Activated T-helper 1 cell treated with anti-CD3 and anti-CD28 coated beads, Interleukin-12 subunit alpha, Interleukin-12 subunit beta, Interleukin-2, Interleukin-4 antibody, amounts not matched to agents 30 ng/mL and 10 ng/mL and 1 ng/mL, durations not matched to agents 14 hours and 24 hours and 36 hours (primary cell): ENCODE data around the gene SRGAP2C. TPM values are rescaled to one million over a fixed set of nuclear protein-coding genes. Genes with fewer than 3 reads are reported as not detected.
"Not testable (repeated sequence)": the region's sequence is repeated elsewhere in the genome, so short reads cannot be mapped to it uniquely, and the experiment has no call there.

Experiments
- DNase-seq: peaks from one replicate; pipeline ENCODE4 v3.0.0; 2021; ENCODE audit warnings: low spot score
- H3K27ac Mint-ChIP-seq: one replicate; pipeline ENCODE4 v1.8.0; 2021; ENCODE audit warnings: mild to moderate bottlenecking, mixed read lengths
- H3K27me3 Mint-ChIP-seq: one replicate; pipeline ENCODE4 v1.8.0; 2022; ENCODE audit warnings: mild to moderate bottlenecking, moderate library complexity, mixed read lengths; ENCODE audit not compliant: insufficient read depth
- H3K36me3 Mint-ChIP-seq: one replicate; pipeline ENCODE4 v1.8.0; 2021; ENCODE audit warnings: low read depth, mixed read lengths
- H3K4me1 Mint-ChIP-seq: one replicate; pipeline ENCODE4 v1.8.0; 2021; ENCODE audit warnings: low read depth, mixed read lengths
- H3K4me3 Mint-ChIP-seq: one replicate; pipeline ENCODE4 v1.8.0; 2021; ENCODE audit warnings: mild to moderate bottlenecking, moderate library complexity, mixed read lengths
- H3K9me3 Mint-ChIP-seq: one replicate; pipeline ENCODE4 v1.8.0; 2021; ENCODE audit warnings: mixed read lengths
- intact Hi-C: fragments of 100-400 bp; cut with micrococcal nuclease; formaldehyde crosslinking; loops from one replicate; pipeline ENCODE4 v1.15.1; 2024
- total RNA-seq: library from RNA; stranded (reverse); gene quantifications from 2 replicates; pipeline ENCODE4 v1.2.3, GENCODE V29; 2022

SRGAP2C gene
- total RNA-seq, 1 donor from 2014 or later: 52.9 TPM

DNA sequence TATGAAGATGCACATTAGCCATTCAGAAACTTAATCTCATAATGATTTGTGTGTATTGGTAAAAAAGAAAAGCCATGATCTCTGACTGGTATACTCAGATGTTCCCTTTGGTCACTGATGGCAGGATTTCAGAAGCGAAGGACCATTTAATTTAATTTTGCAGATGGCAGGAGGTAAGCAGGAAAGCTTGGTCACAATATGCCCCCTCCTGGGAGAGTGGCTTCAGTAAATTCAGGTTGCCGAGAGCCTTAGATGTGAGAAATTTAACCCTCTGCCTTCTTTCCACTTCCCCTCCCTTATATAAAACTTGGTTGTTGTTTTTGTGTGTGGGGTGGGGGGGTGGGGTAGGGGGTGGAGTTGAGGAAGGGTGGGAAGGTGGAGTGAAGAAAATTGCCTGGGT is 72.9 kb downstream of the SRGAP2C start:
- DNase-seq, H3K27me3 Mint-ChIP-seq, intact Hi-C loops, H3K36me3 Mint-ChIP-seq, H3K4me3 Mint-ChIP-seq, H3K9me3 Mint-ChIP-seq, H3K4me1 Mint-ChIP-seq, H3K27ac Mint-ChIP-seq: not testable (repeated sequence)

DNA sequence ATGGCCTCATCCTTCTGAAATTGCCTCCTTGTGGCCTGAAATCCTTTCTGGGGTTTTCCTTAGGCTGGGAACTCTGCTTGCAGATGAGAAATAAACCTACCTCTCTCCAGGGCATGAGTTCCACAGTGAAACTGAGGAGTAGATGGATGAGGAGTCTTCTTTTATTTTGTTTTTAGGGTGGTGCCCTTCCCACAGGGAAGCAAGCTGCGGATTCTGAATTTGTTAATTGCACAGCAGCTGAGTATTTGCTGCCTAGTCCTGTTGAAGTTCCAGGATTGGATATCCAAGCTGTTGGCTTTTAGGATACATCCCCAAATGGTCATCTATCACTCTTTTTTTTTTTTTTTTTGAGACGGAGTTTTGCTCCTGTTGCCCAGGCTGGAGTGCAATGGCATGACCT is 73.4 kb downstream of the SRGAP2C start:
- H3K4me1 Mint-ChIP-seq, H3K27me3 Mint-ChIP-seq, DNase-seq, H3K9me3 Mint-ChIP-seq, H3K27ac Mint-ChIP-seq, intact Hi-C loops, H3K4me3 Mint-ChIP-seq, H3K36me3 Mint-ChIP-seq: not testable (repeated sequence)

DNA sequence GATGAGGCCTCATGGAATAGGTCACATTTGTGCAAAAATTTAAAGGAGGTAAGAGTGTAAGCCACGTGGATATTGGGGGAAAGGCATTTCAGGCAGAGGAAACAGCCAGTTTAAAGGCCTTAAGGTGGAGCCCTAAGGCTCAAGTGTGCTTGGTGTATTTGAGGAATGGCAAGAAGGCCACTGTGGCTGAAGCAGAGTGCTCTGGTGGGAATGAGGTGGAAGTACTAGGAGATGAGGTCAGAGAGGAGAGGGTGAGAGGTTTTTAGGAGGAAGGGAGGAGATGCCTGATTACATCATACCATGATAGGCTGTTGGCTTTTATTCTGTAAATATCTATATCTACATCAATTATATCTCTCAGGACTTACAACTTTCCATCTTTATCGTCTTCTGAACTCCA is 75.4 kb downstream of the SRGAP2C start:
- H3K36me3 Mint-ChIP-seq, H3K4me3 Mint-ChIP-seq, intact Hi-C loops, DNase-seq, H3K9me3 Mint-ChIP-seq, H3K27ac Mint-ChIP-seq, H3K27me3 Mint-ChIP-seq: not testable (repeated sequence)
- H3K4me1 Mint-ChIP-seq: peaks cover 14% of the 10 kb centered on the region

DNA sequence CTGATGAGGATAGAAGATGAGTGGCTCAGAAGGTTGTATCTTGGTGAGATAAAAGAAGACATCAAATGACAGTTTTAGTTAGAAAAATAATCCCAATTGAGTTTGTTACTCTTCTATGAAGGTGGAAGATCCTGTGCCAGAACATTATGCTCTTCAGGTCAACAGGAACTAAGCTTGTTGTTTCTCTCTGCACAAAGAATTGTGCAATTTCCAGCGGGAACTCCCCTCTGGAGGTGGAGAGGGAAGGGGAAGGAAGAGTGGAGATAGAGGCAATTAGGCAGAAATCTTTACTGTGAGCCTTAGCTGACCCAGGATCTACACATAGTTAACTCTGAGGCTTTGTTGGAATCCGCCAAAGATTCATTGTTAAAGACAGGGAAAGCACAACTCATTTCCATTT is 77.4 kb downstream of the SRGAP2C start:
- DNase-seq, H3K36me3 Mint-ChIP-seq, H3K27ac Mint-ChIP-seq, intact Hi-C loops, H3K27me3 Mint-ChIP-seq, H3K4me3 Mint-ChIP-seq, H3K9me3 Mint-ChIP-seq: not testable (repeated sequence)
- peaks cover 14% of the 10 kb centered on the region for H3K4me1 Mint-ChIP-seq

DNA sequence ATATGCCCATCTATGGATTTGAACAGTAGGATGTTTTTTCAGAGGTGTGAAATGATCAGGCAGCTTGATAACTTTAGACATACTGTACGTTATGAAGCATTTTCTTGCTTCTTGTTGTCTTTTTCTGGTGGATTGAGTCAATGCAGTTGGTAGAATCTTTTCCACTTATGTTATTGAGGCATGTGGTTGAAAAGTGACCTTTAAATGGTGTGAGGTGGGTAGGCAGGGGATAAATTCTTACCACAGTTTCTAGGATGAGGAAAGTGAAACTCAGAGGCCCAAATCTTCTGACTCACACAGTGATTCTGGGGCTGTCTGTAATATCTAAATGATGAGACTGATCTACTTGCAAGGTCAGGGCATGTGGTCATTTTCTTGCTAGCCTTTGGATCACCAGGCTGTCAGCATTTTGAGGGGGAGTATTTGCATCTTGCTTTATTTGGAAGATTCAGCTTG is 79.0 kb downstream of the SRGAP2C start:
- H3K27me3 Mint-ChIP-seq, H3K4me3 Mint-ChIP-seq, intact Hi-C loops, H3K36me3 Mint-ChIP-seq, H3K27ac Mint-ChIP-seq, H3K9me3 Mint-ChIP-seq: not testable (repeated sequence)
- H3K4me1 Mint-ChIP-seq: peaks cover 19% of the 10 kb centered on the region
- DNase-seq: peak; percentile 16

DNA sequence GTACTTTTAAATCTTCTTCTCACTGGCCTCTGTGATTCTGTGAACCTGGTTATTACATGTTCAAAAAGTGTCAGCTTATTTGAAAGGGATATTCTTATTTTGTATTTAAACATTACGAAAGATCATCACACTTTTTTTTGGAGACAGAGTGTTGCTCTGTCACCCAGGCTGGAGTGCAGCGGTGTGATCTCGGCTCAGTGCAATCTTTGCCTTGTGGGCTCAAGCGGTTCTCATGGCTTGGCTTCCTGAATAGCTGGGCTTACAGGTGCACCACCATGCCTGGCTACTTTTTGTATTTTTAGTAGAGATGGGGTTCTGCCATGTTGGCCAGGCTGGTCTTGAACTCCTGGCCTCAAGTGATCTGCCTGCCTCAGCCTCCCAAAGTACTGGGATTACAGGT is 82.3 kb downstream of the SRGAP2C start:
- H3K9me3 Mint-ChIP-seq, intact Hi-C loops, H3K27ac Mint-ChIP-seq, H3K4me3 Mint-ChIP-seq, DNase-seq, H3K27me3 Mint-ChIP-seq, H3K36me3 Mint-ChIP-seq: not testable (repeated sequence)
- H3K4me1 Mint-ChIP-seq: peaks cover 16% of the 10 kb centered on the region

DNA sequence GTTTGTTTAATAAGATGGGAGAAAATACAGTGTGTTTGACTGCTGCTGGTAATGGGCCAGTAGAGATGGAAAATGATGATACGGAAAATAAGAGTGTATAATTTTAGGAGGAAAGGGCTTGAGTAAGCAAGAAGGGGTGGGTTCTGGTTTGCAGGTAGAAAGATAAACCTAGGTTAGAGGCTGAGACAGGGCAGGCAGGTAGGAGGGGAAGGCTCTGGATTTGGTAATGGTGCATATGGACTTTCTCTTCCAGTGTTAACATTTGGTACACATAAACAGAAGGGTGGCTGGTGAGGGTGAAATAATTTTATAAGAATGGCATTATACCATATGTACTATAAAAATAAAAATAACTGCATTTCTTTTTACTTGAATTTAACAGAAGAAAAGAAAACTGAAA is 84.5 kb downstream of the SRGAP2C start:
- H3K9me3 Mint-ChIP-seq: not testable (repeated sequence)

DNA sequence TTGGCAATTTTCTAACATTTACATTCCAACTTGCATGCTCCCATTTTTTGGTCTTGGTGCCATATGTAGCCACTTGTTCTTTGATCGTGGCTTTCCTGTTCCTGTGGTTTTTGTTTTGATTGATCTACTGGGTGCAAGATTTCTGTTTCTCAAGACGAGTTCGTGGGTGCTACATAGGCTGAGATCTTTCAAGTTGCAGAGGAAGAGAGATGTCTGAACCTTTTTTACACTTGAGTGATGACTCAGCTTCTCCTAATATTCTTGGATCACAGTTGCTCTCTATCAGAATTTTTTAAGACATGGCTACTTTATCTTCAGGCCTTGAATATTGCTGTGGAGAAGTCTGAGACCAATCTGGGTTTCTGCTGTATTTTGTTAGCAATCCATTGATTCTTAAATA is 85.2 kb downstream of the SRGAP2C start:
- H3K9me3 Mint-ChIP-seq, H3K36me3 Mint-ChIP-seq, H3K27me3 Mint-ChIP-seq, intact Hi-C loops, DNase-seq: not testable (repeated sequence)
- Mint-ChIP-seq H3K4me1 (peaks cover 12% of the 10 kb centered on the region), H3K4me3 (peak overlapping the region; percentile 88), H3K27ac (peak overlapping the region; percentile 98)

More for the DNA sequence above, 84.5 kb downstream of the SRGAP2C start:
- DNase-seq, H3K4me3 Mint-ChIP-seq, intact Hi-C loops, H3K27me3 Mint-ChIP-seq, H3K36me3 Mint-ChIP-seq, H3K27ac Mint-ChIP-seq: not testable (repeated sequence)
- peaks cover 15% of the 10 kb centered on the region for H3K4me1 Mint-ChIP-seq

DNA sequence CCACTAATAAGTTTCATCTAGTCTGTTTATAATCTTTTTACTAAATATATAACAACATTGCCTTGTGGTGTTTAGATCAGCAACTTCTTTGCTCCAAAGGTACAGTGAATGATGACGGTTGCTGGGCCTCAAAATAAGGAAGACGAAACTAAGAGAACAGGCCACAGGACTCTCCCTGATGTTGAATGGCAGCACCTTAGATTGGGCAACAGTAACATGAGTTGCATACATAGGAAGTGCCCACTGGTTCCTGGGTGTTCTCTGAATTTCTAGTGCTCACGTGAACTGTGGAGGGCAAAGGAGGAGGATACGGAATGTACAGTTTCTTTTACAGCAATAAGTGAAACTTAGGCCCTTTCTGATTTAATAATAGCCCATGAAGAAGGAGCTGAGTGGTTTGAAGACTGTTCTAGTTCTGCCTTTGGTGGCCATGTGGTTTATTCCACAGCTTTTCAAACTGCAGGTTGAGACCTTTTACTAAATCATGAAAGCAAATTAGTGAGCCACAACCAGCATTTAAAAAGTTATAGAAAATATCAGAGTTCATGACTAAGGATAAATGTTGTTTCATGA is 86.5 kb downstream of the SRGAP2C start:
- H3K27me3 Mint-ChIP-seq, intact Hi-C loops, DNase-seq, H3K9me3 Mint-ChIP-seq, H3K27ac Mint-ChIP-seq, H3K36me3 Mint-ChIP-seq, H3K4me3 Mint-ChIP-seq: not testable (repeated sequence)
- peaks cover 12% of the 10 kb centered on the region for H3K4me1 Mint-ChIP-seq

DNA sequence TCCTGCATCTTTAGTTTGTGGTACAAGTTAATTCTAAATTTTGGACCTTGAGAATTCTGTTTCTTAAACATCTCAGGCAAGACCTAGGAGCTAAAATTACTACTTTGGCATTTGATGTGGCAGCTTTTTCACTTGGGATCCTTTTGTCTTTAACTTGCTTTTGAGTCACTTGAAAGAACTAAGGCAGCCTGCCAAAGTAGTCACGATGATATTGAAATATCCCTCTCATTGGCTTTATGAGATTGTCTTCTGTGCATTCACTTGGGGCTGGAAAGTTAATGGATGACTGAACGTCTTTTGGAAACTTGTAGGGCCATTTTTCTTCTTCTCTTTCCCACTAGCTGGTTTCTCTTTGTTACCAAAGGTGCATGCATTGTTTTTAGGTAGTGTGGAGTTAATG is 90.7 kb downstream of the SRGAP2C start:
- H3K4me3 Mint-ChIP-seq, intact Hi-C loops, H3K27me3 Mint-ChIP-seq, H3K4me1 Mint-ChIP-seq, H3K36me3 Mint-ChIP-seq, H3K9me3 Mint-ChIP-seq, DNase-seq, H3K27ac Mint-ChIP-seq: not testable (repeated sequence)

DNA sequence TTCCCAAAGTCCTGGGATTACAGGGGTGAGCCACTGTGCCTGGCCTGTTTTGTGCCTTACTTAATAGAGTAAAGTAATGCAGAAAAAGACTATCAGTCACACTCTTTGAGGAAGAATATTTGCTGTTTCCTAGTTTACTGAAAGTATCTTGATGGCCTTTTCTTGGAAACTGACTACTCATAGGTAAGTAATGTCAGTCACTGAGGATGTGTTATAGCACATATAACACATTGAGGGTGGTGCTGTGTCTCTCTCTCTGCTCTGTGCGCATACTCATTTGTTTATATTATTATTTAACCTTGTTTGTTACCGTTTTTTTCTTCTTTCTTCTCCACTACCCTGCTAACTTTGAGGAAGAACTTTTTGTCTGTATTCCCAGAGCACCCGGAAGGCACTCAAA is 93.4 kb downstream of the SRGAP2C start:
- H3K4me3 Mint-ChIP-seq, H3K27ac Mint-ChIP-seq, H3K36me3 Mint-ChIP-seq, H3K9me3 Mint-ChIP-seq, DNase-seq, H3K4me1 Mint-ChIP-seq, intact Hi-C loops, H3K27me3 Mint-ChIP-seq: not testable (repeated sequence)

DNA sequence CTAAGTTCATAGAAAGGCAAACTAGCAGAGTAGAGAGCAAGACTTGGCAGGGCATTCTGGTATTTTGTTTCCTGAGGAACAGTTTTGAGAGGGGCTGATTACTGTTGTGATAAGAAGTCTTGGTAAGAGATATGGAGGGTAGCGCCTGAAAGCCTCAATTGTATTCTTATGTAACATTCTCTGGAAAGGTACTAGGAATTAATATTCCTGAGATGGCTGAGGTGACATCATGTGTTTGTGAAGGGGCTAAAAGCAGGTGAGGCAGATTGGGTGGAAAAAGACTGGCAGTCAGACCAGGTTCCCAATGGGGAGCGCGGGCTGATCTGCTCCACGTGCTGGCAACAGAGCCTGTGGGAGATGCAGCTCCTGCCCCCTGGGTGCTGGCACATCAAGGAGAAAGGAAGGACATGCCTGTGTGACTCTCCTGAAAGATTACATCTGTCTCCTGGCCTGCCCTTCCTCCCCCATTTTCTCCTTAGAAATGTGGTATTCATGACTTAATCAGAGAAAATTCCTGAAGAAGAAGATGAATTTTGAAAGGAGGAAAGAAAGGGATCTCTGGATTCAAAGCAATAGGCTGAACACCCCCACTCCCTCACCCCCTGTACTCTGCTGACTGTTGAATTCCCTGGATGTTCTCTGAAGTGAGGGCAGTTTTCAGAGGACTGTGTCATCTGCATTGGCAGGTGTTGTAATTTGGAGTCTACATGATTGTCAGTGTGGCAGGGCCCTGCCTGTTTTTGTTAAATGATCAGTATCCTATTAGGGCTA is 94.2 kb downstream of the SRGAP2C start:
- DNase-seq, H3K9me3 Mint-ChIP-seq, intact Hi-C loops, H3K27me3 Mint-ChIP-seq, H3K4me1 Mint-ChIP-seq, H3K4me3 Mint-ChIP-seq, H3K27ac Mint-ChIP-seq, H3K36me3 Mint-ChIP-seq: not testable (repeated sequence)

DNA sequence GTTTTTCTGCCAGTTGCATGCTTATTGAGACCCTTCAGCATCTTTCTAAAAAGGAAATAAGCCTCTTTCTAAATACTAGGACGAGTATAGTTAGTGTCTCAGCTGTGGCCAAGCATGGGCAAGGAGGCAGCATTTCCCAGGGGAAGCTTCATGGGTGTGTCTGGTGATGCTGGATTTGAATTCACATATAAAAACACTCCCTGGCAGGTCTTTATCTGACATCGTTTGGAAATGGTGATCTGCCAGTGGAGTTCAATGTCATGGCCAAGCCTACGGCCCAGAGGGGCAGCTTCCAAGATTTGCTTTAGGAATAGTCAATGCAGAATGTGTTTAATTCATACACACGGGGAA is 94.7 kb downstream of the SRGAP2C start:
- H3K4me3 Mint-ChIP-seq, DNase-seq, intact Hi-C loops, H3K27ac Mint-ChIP-seq, H3K9me3 Mint-ChIP-seq, H3K36me3 Mint-ChIP-seq, H3K4me1 Mint-ChIP-seq, H3K27me3 Mint-ChIP-seq: not testable (repeated sequence)
